GM18517 (cell line): ENCODE measurements around the gene ARMCX5.

ENCODE experiments used
- ATAC-seq: cut with Tn5 transposase; IDR thresholded peaks from one replicate; pipeline ENCODE4 v1.9.1; 2021; ENCODE audit warnings: mild to moderate bottlenecking, moderate library complexity; ENCODE audit not compliant: unreplicated experiment

The ARMCX5 gene

DNA sequence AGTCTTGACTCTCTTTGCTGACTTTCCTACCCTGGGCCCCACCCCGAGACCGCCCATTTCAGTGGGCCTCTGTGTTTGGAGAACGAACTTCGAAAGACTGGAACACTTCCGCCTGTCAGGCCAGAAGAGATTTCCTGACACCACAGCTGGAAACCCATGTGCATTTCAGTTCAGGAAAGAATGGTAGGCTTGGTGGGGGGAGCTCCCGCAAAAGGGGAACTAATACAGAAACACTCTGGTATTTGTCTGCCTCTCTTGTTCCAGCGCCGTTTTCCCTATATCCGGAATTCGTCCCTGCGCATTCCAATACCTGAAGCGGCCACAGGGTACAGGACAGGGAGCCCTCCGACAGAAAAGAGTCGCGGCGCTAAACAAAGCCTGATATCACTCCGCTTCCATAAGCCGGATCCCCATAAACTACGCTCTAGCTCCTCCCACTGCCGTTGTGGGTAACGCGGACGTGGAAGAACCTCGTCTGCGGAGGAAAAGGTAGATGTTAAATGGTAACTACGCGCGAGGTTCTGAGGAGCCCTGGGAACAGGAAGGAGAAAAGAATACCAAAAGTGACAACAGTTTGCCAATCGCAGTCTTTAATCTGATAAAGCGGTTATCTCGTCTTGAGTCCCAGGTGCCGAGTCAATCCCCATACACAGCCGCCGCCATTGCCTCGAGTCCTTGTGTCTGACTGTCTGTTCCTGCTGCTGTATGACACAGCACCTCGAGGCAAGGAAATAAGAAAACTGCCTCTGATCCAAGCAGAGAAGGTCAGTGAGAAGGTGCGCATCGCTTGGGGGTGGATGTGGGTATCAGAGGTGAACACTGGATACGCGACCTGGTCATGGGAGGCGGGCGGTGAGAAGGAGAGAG, at the start of gene ARMCX5:
TSS of gene ARMCX5 (plus strand) at position 432 of the 867 bp plus-strand sequence. CDS start 2,627 bp downstream, outside the sequence.
- ATAC-seq, result peak; percentile 92

DNA sequence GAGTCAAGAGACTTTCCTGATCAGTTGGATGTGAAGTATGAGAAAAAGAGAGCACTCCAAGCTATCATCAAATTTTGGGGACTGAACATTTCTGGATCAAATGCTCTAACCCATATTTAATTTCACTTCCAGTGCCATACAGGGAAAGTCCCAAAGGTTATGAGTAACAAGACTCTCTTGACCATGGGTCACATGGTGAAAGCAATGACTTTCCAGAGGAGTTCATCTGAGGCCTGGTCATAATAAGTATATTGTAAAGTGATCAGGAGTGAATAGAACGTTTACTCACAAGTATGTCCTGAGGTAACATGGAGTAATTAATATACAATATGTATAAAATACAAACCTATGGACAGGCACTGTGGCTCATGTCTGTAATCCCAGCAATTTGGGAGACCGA, 40.7 kb upstream of the ARMCX5 start:
- ATAC-seq, result no peak

DNA sequence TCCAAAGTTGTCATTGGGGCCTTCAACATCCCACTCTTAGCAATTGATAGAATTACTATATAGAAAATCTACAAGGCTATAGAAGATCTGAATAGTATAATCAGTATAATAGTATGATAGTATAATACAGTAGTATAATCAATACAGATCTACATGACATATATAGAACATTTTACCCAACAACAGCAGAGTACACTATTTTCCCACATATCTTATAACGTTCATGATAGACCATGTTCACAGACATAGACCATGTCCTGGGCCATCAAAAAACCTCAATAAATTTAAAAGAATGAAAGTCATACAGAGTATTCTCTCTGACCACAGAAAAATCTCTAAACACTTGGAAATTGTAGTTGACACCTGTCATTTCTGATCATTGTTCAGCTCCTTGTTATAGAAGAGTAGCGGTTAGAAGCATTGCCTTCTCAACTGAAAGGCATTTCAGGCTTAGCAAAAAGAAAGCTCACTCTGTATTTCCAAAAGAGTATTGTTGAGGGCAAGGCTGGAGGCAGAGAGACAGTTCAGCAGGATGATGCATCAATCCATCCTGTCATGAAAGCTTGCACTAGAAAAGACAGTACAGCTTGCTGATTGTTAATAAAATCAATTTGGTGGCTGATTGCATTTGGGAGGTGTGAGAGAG, 38.8 kb upstream of the ARMCX5 start:
- ATAC-seq, result no peak

DNA sequence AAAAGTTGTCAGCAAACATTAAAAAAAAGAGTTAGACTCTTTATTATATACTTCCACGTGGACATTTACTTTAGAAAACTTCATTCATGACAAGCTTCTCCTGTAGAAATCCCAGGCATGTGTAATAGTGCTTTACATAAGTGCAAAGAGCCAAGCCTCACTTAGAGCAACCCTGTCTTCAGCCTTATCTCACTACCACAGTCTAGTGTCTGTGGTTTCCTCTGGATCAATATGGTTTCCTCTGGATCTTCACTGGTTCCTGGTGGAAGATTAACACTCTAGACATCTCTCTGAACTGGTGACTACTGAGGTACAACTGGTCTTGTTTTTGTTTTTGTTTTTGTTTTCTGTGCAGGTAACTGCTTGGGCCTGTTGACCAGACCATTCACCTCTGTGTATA, 18.4 kb upstream of the ARMCX5 start:
- ATAC-seq, result no peak

DNA sequence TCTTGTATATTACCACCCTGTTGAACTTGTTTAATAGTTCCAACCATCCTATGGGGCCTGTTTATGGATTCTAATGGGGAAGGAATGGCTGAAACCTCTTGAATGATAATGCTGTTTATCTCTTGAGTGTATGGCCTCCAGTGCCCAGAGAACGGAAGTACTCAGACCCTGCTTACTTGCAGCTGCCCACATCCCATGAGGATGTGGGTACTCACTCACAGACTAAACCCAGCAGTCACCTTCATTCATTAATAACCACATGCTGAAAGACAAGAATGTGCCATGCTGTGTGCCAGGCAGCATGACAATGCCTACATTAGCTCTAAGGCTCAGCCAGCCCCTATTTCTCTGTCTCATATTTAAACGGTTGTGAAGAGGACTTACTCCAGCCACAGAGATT, 5.9 kb upstream of the ARMCX5 start:
- no peak for ATAC-seq

DNA sequence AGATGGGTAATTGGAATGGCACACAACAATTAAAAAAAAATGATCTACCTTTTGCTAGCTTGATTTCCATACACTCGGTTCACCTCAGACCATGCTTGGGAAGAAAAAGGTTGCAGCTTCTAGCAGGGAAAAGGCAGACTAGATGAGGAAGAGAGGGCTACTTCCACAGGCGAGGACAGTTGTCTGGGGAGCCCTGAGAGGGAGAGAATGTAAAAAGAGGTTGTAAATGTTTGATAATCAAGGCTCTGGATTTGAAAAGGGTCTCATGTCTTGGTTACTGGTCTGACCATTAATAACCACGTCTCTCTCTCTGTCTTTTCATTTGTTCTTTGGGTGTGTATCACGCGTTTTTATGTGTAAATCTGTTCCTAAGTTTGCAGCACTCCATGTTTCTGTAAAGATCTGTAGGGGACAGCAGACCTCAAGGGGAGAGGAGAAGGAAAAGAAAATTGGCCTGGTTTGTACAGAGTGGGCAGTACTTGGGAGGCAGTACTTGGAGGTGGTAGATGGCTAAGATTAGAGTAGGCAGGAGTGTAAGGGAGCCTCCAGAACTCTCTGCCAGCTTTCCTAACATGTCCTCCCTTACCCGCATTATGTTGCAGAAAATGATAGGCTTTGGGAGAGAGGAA, 750 bp downstream of the ARMCX5 start:
- ATAC-seq, result peak; percentile 27

DNA sequence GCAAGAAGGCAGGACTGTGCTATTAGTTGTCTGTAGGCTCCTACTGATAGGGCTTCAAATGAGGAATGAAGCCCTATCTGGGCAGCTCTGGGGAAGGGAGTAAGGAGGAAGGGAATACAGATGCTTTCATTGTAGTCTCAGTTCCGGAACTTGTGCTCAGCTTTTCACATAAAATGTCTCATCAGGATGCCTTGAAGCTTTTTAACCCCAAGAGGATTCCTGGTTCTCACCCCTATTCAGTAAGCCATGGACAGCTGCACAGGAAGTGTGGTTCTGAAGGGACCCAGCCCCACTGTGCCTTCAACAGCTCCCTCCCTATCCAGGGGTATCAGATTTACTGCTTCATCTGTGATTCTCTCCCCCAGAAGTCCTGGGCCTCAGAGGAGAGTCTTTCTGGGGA, 5.0 kb downstream of the ARMCX5 start:
- no peak for ATAC-seq

DNA sequence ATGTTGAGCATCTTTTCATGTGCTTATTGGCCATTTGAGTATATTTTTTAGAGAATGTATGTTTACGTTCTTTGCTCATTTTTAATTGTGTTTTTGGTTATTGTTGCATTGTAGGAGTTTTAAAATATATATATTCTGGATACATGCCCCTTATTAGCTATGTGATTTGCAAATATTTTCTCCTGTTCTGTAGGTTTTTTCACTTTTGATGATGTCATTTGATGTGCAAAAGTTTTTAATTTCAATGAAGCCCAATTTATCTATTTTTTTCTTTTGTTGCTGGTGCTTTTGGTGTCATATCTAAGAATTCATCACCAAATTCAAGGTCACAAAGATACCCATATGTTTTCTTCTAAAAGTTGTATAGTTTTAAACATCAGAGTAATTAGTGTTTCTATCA, 6.8 kb downstream of the ARMCX5 start:
- ATAC-seq, result no peak

DNA sequence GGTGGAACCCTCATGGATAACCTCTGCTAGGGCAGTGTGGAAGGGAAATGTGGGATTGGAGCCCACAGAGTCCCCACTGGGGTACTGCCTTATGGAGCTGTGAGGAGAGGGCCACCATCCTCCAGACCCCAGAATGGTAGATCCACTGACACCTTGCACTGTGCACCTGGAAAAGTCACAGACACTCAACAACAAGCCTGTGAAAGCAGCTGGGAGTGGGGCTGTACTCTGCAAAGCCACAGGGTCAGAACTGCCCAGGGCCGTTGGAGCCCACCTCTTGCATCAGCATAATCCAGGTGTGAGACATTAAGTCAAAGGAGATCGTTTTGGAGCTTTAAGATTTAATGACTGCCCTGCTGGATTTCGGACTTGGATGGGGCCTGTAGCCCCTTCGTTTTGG, 11.6 kb downstream of the ARMCX5 start:
- ATAC-seq, result no peak

DNA sequence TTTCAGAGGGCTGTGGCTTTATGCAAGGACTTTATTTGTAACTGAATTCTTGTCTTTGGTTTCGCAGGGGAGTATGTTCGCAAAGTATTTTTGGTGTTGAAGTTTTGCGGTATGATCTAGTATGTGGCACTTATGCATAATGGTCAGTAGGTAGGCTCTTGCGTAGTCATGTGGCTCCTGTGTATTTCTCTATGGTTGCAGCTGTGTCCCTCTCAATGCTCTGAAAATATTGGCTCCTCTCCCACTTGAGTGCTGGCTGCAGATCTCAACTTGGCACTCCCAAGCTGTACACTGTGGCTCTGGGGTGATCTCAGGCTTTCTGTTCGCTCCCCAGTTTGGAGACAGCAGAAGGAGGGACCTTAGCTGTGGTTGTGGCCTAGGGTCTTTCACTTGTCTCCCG, 24.8 kb downstream of the ARMCX5 start:
- no peak for ATAC-seq

DNA sequence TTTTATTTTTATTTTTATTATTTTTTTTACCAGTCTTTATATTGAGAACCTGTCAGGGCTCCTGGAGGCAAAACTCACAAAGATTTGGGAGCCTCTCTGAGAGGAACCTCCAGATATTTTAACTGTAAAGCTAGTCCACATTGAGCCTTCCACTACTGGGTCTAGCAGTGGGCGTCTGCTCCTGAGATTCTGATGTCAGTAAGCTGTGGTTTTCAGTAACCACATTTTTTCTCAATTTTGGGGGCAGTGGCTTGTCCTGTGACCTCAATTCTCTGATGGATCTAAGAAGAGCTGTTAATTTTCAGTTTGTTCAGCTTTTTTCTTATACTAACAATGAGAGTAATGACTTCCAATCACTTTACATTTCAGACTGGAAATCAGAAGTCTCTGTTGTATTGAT, 28.3 kb downstream of the ARMCX5 start:
- ATAC-seq, result no peak

DNA sequence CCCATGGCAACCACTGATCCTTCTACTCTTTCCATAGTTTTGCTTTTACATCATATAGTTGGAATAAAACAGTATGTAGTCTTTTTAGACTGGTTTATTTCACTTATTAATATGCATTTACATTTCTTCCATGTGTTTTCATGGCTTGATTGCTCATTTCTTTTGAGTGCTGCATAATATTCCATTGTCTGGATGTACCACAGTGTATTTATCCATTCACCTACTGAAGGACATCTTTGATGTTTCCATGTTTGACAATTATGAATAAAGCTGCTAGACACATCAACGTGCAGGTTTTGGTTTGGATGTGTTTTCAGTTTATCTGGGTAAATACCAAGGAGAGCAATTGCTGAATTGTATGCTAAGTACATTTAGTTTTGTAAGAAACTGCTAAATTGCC, 38.2 kb downstream of the ARMCX5 start:
- ATAC-seq, result no peak

DNA sequence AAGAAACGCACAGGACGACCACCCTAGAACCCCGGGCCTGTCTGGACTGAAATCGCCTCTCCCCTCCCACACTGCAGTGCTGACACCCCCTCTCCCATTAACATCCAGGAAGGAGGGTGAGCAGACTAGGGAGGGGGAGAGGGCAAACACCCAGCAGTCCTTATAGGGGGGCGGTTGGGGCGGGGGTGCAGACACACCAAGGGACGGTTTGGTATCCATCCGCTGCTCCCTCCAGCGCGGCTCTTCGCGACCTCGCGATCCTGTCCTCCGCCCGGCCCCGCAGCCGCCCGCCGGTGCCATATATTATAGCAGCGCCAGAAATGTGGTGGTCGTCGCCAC, 51.6 kb downstream of the ARMCX5 start:
- ATAC-seq, result no peak

DNA sequence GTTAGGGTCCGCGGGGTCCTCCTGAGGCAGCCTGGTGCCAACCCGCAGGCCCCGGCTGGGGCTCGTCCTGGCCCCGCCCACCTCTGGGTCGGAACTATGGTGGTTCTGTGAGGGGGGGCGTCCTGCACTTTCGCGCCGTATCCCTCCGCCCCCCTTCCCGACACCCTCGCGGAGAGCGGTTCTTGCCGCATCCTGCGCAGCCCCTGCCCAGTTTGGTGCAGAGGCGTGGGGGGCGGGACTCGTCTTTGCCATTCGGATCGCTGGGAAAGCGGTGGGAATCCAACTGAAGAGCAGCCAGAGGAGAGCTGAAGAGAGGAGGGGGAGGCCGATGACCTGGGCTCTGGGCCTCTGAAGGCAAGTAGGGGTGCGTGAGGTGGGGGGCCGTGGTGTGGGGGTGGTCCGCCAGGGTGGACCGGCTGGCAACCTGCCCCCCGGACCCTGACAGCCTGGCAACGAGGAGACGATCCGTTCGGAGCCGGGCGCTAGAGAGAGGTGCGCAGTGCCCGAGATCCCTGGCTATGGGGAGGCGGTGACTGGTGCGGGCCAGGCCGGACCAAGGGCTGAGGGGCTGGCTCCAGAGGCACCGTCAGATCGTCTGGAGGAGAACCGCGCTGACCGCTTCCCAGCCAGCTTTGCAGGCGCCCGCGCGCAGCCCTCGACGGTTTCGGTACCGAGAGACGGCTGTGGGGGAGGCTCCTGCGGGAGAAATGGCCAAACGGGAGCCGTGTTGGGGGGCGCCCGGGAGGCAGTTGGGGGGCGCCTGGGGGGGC, 52.1 kb downstream of the ARMCX5 start, which contains the start of gene GPRASP1:
TSS of gene GPRASP1 (plus strand) at position 242 of the 770 bp plus-strand sequence. CDS start 2,431 bp downstream, outside the sequence.
- no peak for ATAC-seq

DNA sequence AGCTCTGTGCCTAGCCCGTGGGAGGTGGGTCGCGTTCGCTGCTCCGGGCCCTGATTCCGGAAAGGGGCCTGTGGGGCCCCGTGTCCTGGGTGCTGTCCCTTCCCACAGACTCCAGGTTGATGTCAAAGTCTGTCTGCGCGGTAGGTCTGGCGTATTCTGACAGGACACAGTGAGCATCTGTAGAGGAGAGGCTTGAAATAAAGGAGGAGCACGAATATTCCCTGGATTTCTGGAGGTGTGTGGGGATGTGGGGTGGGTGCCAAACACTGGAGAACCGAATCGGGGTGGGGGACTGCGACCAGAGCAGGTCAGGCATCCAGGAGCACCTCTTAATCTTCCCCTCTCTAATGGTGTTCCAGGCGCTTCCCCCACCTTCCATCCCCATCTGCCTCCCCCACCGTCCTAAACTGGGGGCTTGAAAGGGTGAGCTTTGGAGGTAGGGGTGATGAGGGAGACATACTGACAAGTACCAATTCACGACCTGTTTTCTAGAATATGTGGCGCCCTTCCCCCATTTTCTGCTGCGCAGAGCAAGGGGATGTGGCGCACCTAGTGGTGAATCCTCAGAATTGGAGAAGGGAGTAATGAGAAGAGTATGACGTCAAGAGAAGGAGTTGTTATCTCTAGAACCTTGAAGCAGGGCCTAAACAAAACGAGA, 52.8 kb downstream of the ARMCX5 start:
- ATAC-seq, result no peak
